K562 (cell line): ENCODE data around the gene GCNT1. TPM values are rescaled to one million over a fixed set of nuclear protein-coding genes. Genes with fewer than 3 reads are reported as not detected.

ENCODE experiments used
- ATAC-seq: fragments of 200-7000 bp; cut with Tn5 transposase; 3 replicates; pipeline ENCODE4 v1.9.1; 2020; ENCODE audit warnings: moderate library complexity
- BruUV-seq: library from RNA; stranded (reverse); fragments of 400-500 nt; replicated peaks from 2 replicates; lab custom pipeline; 2021; lab: Mats Ljungman, UMichigan
- CTCF ChIA-PET: fragments of 300-600 bp; formaldehyde crosslinking; extraction: SDS; loops from one replicate; lab custom pipeline; 2021; ENCODE audit warnings: low intra/inter-chr PET ratio; lab: Yijun Ruan, JAX
- POLR2A ChIA-PET: fragments of 300-600, 350-650 bp; sonication (Branson Sonifier 250); formaldehyde crosslinking; extraction: SDS; loops from one replicate; lab custom pipeline; 2021; ENCODE audit warnings: antibody characterized with exemption, inconsistent platforms; lab: Yijun Ruan, JAX
- DNase-seq, 4 experiments: peaks; one replicate each; pipeline versions ENCODE4 v3.0.0 to v3.0.0-alpha.2; 2011 to 2018; ENCODE audit warnings: low spot score in 3 of 4, mixed read lengths in 3 of 4; ENCODE audit errors: extremely low read depth in 1 of 4
- FAIRE-seq: peaks from 2 replicates; lab custom pipeline; 2011; peaks lifted over from hg19 to GRCh38; lab: Jason Lieb, UNC
- H2AFZ ChIP-seq: 2 replicates; pipeline ENCODE4 v1.6.0; 2011; ENCODE audit warnings: low read depth, low read length, control low read depth, inconsistent platforms
- H3K27ac ChIP-seq: fragments of 200-600 bp; 3 replicates; pipeline ENCODE4 v1.8.0; 2011; ENCODE audit warnings: low read depth, mild to moderate bottlenecking, control low read depth, inconsistent platforms, low read length, moderate library complexity, mixed read lengths; ENCODE audit errors: extremely low read depth
- H3K27me3 ChIP-seq, 2 experiments: fragments of 300-600 bp in 1 of 2; 2 replicates in 1 of 2; 3 replicates in 1 of 2; pipeline versions ENCODE4 v1.6.0 to v1.8.0; 2011; ENCODE audit warnings: inconsistent platforms in 2 of 2, low read length in 2 of 2, mild to moderate bottlenecking in 1 of 2, mixed read lengths in 1 of 2, moderate library complexity in 1 of 2; ENCODE audit not compliant: control insufficient read depth in 2 of 2, insufficient read depth in 2 of 2
- H3K36me3 ChIP-seq: fragments of 300-600 bp; 3 replicates; pipeline ENCODE4 v1.8.0; 2011; ENCODE audit warnings: mild to moderate bottlenecking, low read length, inconsistent platforms; ENCODE audit not compliant: control insufficient read depth, insufficient read depth
- H3K4me1 ChIP-seq, 2 experiments: fragments of 200-600 bp in 1 of 2; replicated peaks in 1 of 2; 2 replicates in 1 of 2; 3 replicates in 1 of 2; pipeline versions ENCODE4 v1.5.1 to v1.8.0; 2011; ENCODE audit warnings: inconsistent platforms in 2 of 2, low read length in 2 of 2, mild to moderate bottlenecking in 1 of 2, mixed read lengths in 1 of 2, moderate library complexity in 1 of 2; ENCODE audit not compliant: control insufficient read depth in 2 of 2, insufficient read depth in 2 of 2
- H3K4me2 ChIP-seq: 2 replicates; pipeline ENCODE4 v1.6.1; 2011; ENCODE audit warnings: low read length, control low read depth, inconsistent platforms, mixed read lengths; ENCODE audit not compliant: insufficient read depth
- H3K4me3 ChIP-seq: fragments of 200-600 bp; sonication (generic), shearing (Covaris generic); 2 replicates; pipeline ENCODE4 v1.5.1; 2016; ENCODE audit warnings: control low read depth, inconsistent platforms
- H3K79me2 ChIP-seq: fragments of 200-600 bp; 3 replicates; pipeline ENCODE4 v1.8.0; 2011; ENCODE audit warnings: low read length, inconsistent platforms; ENCODE audit not compliant: control insufficient read depth, insufficient read depth
- H3K9ac ChIP-seq, 2 experiments: 2 replicates each; pipeline versions ENCODE4 v1.6.0 to v1.6.1; 2011; ENCODE audit warnings: low read depth in 2 of 2, low read length in 2 of 2, control low read depth in 1 of 2, inconsistent platforms in 1 of 2, mild to moderate bottlenecking in 1 of 2, mixed read lengths in 1 of 2; ENCODE audit not compliant: insufficient read depth in 1 of 2
- H3K9me1 ChIP-seq: one replicate; pipeline ENCODE4 v1.6.0; 2011; ENCODE audit warnings: inconsistent platforms, mild to moderate bottlenecking, low read length, moderate library complexity; ENCODE audit not compliant: control insufficient read depth, insufficient read depth
- H3K9me3 ChIP-seq: replicated peaks from 2 replicates; pipeline ENCODE4 v1.5.1; 2011; ENCODE audit warnings: low read depth, low read length, inconsistent platforms; ENCODE audit not compliant: control insufficient read depth, insufficient read depth
- H4K20me1 ChIP-seq: replicated peaks from 2 replicates; pipeline ENCODE4 v1.6.1; 2011; ENCODE audit warnings: low read length, inconsistent platforms, mixed read lengths; ENCODE audit not compliant: control insufficient read depth, insufficient read depth
- CC2D1A ChIP-seq: fragments of 450-650 bp; IDR thresholded peaks from 2 replicates; pipeline ENCODE4 v1.6.1; 2017; ENCODE audit warnings: mild to moderate bottlenecking
- ELK1 ChIP-seq: sonication (generic); formaldehyde crosslinking; IDR thresholded peaks from 2 replicates; pipeline ENCODE4 v1.8.1; 2022; ENCODE audit warnings: missing genetic modification reagents
- FOXM1 ChIP-seq, 2 experiments: fragments of 450-650 bp in 1 of 2; sonication (generic) in 1 of 2; formaldehyde crosslinking in 1 of 2; IDR thresholded peaks; 2 replicates each; pipeline versions ENCODE4 v1.6.1 to v1.9.0; 2017 to 2022; ENCODE audit warnings: low read depth in 2 of 2, mild to moderate bottlenecking in 2 of 2, missing genetic modification reagents in 1 of 2, moderate library complexity in 1 of 2
- SMAD2 ChIP-seq: fragments of 150-350 bp; IDR thresholded peaks from 2 replicates; pipeline ENCODE4 v1.6.1; 2014; ENCODE audit warnings: low read depth, mild to moderate bottlenecking, low read length
- SREBF2 ChIP-seq: sonication (generic); formaldehyde crosslinking; IDR thresholded peaks from 2 replicates; pipeline ENCODE4 v1.4.0; 2020; ENCODE audit warnings: mild to moderate bottlenecking, missing genetic modification reagents
- ZNF224 ChIP-seq: sonication (generic); formaldehyde crosslinking; IDR thresholded peaks from 2 replicates; pipeline ENCODE4 v1.8.0; 2022; ENCODE audit warnings: mild to moderate bottlenecking, missing genetic modification reagents
- ZNF561 ChIP-seq: fragments of 450-650 bp; formaldehyde crosslinking; conservative IDR thresholded peaks from 2 replicates; pipeline ENCODE4 v1.4.0; 2020; ENCODE audit warnings: mild to moderate bottlenecking, moderate library complexity
- WGBS: fragments of 100-300 bp; shearing (Covaris generic); methylation state at CpG from one replicate; pipeline ENCODE4 v1.1.6; 2016; ENCODE audit warnings: low coverage, mixed read lengths; ENCODE audit not compliant: insufficient coverage; ENCODE audit errors: missing lambda C conversion rate; 5-methylcytosine and 5-hydroxymethylcytosine counted together
- in situ Hi-C: fragments of 300-500 bp; cut with MboI; formaldehyde crosslinking; loops from 4 replicates; pipeline ENCODE4 v1.15.0; 2018; ENCODE audit warnings: inconsistent platforms, mixed read lengths
- intact Hi-C: fragments of 100-400 bp; cut with micrococcal nuclease; formaldehyde crosslinking; loops from 2 replicates; pipeline ENCODE4 v1.14.2; 2022
- polyA plus RNA-seq, 8 experiments: library from polyadenylated mRNA; depleted of rRNA in 4 of 8; stranded (reverse) in 5 of 8; unstranded in 3 of 8; fragments of >200 nt; fragmentation: Nextera tagmentation in 2 of 8; fragmentation: Illumina TruSeq in 1 of 8; extraction: Ambion mirVana in 2 of 8; extraction: Trizol in 1 of 8; gene quantifications; 2 replicates each; pipeline versions ENCODE4 v1.2.1 to v1.2.3, GENCODE V29; 2011 to 2014; ENCODE audit warnings: inconsistent platforms in 1 of 8, missing spikeins in 1 of 8
- total RNA-seq, 7 experiments: library from RNA; depleted of rRNA in 6 of 7; stranded (reverse); fragments of >200 nt in 6 of 7; fragmentation: Illumina TruSeq in 2 of 7; extraction: Trizol in 2 of 7; gene quantifications; 2 replicates each; pipeline versions ENCODE4 v1.2.1 to v1.2.3, GENCODE V29; 2011 to 2021; ENCODE audit warnings: low replicate concordance in 1 of 7

The GCNT1 gene
- total and polyA plus RNA-seq, 9 of the 15 experiments (the other 6 are each of a cell fraction or from before 2014, with no cell fraction given): 0.01 to 0.71 (median 0.10) TPM

GRCh38 chr9:76500061-76500460 lies 41.1 kb downstream of the GCNT1 start:
- TF ChIP-seq FOXM1 (IDR thresholded peaks at IDR 0.05; ENCODE audit: low read depth) (no peak), FOXM1 (CRISPR knock-in tag; IDR thresholded peaks at IDR 0.05; ENCODE audit: low read depth) (no peak), SMAD2 (no peak), ZNF224 (CRISPR knock-in tag) (no peak), ZNF561 (CRISPR knock-in tag) (no peak), ELK1 (CRISPR knock-in tag) (no peak), CC2D1A (no peak), SREBF2 (CRISPR knock-in tag) (no peak)
- ChIA-PET CTCF (no interaction called here), POLR2A (no interaction called here)
- intact Hi-C loops: no loop called here
- no peak overlapping the region for H3K4me2 ChIP-seq
- H3K9ac ChIP-seq: no peak overlapping the region
- H3K27me3 ChIP-seq: peaks cover 3 to 6% of the 10 kb centered on the region in 2 experiments; a peak in 3 of 5 replicates
- 0% methylated on average over 1 of the region's 1 CpG for WGBS
- no peak overlapping the region for H3K4me3 ChIP-seq
- DNase-seq (no peak), ATAC-seq (no peak), FAIRE-seq (no peak)
- H3K36me3 ChIP-seq: no peaks in the 10 kb centered on the region
- no peak overlapping the region for H3K27ac ChIP-seq
- no peaks in the 10 kb centered on the region for H3K79me2 ChIP-seq
- H4K20me1 ChIP-seq: no peaks in the 10 kb centered on the region
- H3K9me3 ChIP-seq: no peaks in the 10 kb centered on the region
- H3K4me1 ChIP-seq: no peaks in the 10 kb centered on the region
- in situ Hi-C loops: no loop called here
- BruUV-seq: no TSS peak
- H2AFZ ChIP-seq: no peak overlapping the region
- no peaks in the 10 kb centered on the region for H3K9me1 ChIP-seq
